ENCODE results near the gene ITGAL.
"Not testable (repeated sequence)": the region's sequence is repeated elsewhere in the genome, so short reads cannot be mapped to it uniquely, and the experiment has no call there.

Gene ITGAL
- total RNA-seq, result 54.0 to 234 (median 133) reads per million in 18 experiments

DNA sequence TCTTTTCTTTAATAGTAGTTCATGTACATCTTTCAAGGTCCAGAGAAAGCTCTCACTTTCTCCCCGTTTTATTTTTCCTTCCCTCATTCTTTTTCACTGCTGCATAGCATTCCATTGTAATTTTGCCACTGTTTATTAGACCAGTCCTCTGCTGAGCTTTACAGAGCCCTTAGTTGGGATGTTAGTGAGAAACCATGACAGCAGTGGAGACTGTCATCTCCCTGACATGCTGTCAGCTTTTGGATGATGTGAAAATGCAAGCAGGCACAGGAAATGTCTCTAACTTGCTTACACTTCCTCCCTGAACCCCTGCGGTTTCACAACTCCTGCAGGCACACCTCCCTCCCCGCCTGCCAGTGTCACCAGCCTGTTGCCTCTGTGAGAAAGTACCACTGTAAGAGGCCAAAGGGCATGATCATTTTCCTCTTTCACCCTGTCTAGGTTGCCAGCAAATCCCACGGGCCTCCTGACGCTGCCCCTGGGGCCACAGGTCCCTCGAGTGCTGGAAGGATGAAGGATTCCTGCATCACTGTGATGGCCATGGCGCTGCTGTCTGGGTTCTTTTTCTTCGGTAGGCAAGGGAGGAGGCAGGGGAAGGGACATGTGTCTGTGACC is at the start of gene ITGAL:
Gene ITGAL, plus strand, starts transcription at position 415 of the 615 bp plus-strand sequence. Its CDS starts 96 bp downstream, at position 511.
- DNase-seq, result peak; percentile 92 to 93

DNA sequence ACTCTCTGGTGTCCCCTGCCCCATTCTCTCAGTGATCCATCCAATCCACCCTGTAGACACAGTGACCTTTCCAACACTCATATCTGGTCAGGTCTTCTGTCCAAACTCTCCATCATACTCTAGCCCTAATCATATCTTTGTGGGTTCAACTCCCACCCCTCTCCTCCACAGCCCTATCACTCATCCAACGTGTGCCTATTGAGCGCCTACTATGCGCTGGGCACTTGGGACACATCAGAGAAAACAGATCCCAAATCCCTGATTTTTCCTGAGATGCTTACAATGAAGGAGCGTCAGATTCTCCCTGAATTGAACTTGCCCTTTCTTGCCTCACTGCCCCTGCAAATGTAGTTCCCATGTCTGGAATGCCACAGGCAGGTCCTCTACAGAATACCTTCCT is 44.5 kb upstream of the ITGAL start:
- no peak for DNase-seq

DNA sequence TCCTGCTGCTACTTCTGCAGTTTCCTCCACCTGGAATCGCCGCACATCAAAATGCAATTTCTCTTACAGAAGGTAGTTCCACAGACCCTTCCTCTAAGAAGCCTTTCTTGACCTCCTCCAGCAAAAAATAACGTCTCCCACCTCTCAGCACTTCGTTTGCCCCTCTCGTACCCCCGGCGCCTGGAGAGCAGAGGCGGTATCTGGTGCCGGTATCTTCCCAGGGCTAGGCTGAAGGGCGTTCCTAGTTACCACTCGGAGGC is 43.2 kb upstream of the ITGAL start:
- DNase-seq, result no peak

- peak; percentile 97 to 98 for DNase-seq
Observed at GRCh38 chr16:30429678-30430427, 42.7 kb upstream of the ITGAL start, which contains the start of gene DCTPP1. Gene DCTPP1 (minus strand): TSS chr16:30430030. CDS start chr16:30429980, 50 bp downstream.

DNA sequence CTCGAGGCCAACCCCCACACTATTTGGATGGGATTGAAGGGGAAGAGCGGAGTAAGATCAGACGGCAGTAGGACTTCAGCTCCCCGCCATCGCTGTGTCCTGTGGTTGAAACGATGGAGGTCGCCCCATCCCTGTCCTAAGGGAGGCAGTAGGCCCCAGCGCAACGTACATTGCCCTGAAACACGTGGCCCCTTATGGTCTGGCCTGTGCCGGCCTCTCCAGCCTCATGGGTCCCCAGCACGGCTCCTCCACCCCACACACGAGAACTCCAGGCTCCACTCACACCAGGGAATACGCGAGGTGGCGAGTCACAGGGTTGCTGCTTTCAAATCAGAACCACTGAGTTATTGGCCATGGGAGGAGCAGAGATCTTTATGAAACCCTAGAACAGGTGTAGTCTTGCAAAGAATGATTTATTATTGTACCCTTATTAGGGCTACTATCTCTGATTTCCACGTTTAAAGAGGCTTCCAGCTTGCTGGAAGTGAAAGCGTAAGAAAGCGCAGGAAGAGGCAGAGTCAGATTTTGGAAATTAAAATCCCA is 42.0 kb upstream of the ITGAL start:
- no peak for DNase-seq

- DNase-seq, result no peak
Observed at GRCh38 chr16:30434852-30435251, 37.7 kb upstream of the ITGAL start.

- DNase-seq, result no peak
Observed at GRCh38 chr16:30437511-30438046, 35.0 kb upstream of the ITGAL start.

- DNase-seq, result no peak
Observed at GRCh38 chr16:30438835-30439234, 33.7 kb upstream of the ITGAL start.

DNA sequence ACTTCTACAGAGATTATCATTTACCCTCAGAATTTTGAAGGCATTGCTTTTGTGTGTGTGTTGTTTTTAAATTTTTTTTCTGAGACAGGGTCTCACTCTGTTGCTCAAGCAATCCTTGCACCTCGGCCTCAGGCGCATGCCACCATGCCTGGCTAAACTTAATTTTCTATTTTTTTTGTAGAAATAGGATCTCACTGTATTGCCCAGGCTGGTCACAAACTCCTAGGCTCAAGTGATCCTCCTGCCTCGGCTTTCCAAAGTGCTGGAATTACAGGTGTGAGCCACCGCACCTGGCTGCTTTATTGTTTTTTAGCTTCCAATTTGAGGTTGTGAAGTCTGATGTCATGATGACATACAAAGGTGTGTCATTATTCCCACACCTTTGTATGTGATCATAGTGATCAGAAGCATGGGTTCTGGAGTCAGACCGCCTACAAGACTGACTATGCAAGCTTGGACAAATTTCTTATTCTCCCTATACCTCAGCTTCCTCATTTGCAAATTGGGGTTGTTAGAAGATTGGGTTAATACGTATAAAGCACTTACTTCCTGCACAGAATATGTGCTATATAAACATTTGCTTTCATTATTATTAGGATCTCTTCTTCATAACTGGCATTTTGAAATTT is 32.7 kb upstream of the ITGAL start:
- DNase-seq, result peak; percentile 75 to 79

DNA sequence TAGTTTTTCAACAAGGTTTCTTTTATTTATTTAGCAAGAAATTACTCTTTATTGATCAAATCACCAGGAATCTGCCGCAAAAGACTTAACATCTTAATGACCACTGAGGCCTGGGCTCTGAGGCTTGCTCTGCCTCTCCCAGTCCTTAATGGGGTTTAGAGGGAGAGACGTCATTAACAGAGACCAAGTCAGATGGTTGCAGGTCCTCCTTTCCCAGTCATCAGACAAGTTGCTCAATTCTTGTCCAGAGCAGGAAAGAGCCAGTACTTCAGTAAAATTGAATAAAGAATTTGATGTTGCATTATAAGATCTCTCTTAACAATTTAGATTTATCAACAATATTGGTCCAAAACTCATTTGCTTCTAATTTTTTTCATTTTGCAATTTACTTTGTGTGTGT is 28.9 kb upstream of the ITGAL start:
- peak; percentile 58 to 65 for DNase-seq

DNA sequence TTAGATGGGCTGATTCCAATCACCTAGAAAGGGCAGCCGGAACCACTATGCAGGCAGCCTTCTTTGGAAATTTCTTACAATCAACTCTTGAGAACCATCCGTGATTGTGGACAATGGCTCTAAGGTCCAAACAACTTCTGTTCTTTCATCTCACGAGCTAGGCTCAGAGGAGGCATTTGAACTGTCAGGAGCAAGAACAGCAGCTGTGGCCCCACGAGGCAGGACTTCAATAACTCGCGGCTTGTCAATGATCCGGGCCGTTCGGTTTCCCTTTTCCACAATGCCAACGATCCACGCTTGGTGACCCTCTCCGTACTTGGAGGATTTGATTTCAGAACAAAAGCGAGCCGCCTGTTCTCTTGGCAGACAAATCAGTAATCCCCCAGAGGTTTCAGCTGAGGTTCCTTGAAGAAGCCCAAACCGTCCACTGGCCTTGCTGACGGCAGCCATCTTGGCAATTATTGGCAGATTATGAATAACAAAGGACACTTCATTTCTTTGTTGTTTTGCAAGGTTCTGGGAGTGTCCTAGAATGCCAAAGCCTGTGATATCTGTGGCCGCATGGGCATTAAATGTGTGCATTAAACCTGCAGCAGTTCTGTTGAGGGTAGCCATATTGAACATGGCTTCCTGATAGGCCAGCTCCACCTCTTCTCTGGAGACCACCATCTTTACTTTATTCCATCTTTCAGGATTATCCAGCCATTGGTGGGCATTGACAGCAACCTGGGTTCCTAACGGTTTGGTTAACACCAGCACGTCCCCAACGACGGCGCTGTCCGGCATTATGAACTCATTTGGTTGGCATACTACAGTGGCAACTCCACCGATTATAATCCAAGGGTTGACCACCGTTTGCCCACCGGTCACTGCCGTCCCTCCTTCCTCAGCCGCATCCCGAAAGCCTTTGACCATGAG is 28.1 kb upstream of the ITGAL start:
- no peak for DNase-seq

DNA sequence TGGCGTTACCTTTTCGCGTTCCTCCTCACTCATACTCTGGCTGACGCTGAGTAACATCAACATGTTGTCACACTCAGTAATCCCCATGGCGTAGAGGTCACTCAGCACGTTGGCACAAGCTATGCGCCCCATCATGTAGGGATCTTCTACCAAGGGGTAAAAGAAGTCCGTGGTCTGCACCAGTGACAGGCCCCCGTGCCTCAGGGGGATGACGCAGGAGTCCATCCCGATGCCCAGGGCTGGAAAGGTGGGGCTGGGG is 27.5 kb upstream of the ITGAL start:
- DNase-seq, result no peak

DNA sequence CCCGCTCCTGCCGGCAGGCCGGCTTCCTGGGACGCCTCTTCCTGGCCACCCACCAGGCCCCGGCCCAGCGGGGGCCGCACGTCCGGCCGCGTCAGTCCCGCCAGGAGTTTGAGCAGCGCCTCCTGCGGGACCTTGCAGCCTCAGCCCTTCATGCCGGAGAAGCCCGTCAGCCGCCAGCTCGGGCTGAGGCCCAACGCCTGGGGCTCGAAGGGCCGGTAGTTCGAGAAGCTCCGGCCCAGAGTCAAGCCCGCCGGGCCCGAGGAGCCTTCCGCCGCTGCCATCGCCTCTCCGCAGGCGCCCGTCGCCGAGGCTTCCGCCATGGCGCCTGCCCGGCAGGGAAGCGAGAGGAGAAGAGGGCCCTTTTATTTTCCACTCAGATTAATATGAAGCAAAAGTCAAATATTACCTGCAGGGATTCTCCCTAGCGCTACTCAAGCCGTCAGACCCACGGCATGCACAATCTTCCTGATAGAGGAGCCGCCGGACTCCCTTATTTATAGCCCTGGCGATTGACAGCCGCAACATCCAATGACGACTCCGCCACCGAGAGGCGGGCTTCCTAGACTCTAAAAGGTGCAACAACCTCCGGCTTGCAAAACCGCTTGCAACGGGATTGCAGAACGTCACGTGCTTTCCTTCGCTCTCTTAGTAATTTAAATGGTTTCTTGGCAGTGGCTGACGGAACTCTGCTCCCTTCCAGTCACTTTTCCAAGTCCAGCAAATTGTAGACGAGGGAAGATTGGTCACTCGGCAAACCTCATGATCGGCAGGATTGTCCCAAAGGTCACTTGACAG is 26.9 kb upstream of the ITGAL start, which contains the start of gene SEPHS2:
Gene SEPHS2, minus strand, starts transcription at position 467 of the 795 bp plus-strand sequence. Its CDS starts 147 bp downstream, at position 320.
- peak; percentile 99 to 100 for DNase-seq

DNA sequence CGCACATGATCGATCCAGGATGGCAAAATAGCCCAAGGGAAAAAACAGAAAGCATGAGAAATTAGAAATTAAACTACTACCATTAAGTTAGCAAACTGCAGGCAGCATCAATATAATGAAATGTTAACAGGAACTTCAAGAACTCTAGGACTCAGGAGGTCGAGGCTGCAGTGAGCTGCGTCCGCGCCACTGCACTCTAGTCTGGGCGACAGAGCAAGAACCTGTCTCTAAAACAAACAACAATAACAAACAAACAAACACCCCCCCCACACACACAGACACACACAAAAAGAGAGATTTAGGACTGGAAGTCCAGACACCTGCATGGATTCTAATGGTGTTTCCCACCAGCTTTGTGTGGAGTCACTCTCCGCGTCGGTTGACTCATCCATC is 26.3 kb upstream of the ITGAL start:
- DNase-seq, result no peak

DNA sequence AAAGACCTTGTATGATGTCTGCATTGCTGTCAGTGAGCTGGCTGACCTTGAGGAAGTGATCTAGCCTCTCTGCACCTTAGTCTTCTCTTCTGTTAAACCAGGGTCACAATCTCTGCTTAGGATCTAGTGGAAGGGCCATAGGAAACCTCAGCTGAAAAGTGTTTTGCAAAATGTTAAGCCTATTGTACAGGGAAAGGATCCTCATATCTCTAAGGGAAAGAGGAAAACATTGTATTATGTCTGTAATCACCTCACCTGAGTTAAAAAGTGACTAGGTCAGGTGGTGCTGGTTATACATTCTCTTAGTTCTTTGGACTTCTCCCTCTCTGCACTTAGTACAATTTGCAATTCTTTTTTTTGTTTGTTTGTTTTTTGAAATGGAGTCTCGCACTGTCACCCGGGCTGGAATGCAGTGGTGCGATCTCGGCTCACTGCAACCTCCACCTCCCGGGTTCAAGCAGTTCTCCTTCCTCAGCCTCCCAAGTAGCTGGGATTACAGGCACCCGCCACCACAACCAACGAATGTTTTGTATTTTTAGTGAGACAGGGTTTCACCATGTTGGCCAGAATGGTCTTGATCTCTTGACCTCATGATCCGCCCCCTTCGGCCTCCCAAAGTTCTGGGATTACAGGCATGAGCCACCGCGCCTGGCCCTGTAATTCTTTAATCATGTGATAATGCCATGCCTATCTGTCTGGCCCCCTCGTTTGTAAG is 24.9 kb upstream of the ITGAL start:
- no peak for DNase-seq

DNA sequence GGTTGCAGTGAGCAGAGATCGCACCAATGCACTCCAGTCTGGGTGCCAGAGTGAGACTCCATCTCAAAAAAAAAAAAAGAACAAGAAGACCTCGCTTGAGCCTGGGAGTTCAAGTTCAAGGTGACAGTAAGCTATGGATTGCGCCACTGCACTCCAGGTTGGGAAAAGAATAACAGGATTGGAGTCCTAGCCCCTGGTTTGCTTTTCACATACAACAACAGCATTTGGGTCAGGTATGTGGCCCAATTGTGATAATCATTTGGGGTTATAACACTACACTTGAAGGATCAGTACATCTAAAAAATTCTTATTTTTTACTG is 23.5 kb upstream of the ITGAL start:
- DNase-seq, result no peak

- DNase-seq, result not testable (repeated sequence)
Observed at GRCh38 chr16:30452709-30453580, 19.6 kb upstream of the ITGAL start.

GRCh38 chr16:30456302-30456701 is 16.2 kb upstream of the ITGAL start:
- DNase-seq, result no peak

DNA sequence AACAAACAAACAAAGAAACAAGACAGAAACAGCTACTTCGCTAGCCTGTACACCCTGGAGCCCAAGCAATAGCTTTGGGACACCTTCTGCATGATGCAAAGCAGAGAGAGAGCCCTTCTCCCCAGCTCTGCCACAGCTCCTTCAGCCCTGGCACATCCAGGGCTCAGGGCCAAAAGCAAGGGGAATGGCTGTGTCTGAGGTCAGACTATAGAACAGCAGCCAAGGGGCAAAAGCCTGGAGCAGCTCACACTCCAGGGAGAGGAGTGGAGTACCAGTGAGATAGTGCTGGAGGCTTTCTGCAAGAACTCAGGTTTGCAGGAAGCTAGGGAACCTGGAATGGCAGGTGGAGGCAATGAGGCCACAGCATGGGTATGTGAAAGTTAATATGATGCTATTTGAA is 15.3 kb upstream of the ITGAL start:
- no peak for DNase-seq

Measured in inflammatory macrophage (primary cell).